GM15510 (cell line): ENCODE measurements around the gene PAPSS2.

Experiments used
- POLR2A ChIP-seq: IDR thresholded peaks from 3 replicates; pipeline ENCODE4 v1.6.1; 2011; ENCODE audit warnings: borderline replicate concordance; ENCODE audit not compliant: insufficient read length; ENCODE audit errors: extremely low read depth

The PAPSS2 gene

DNA sequence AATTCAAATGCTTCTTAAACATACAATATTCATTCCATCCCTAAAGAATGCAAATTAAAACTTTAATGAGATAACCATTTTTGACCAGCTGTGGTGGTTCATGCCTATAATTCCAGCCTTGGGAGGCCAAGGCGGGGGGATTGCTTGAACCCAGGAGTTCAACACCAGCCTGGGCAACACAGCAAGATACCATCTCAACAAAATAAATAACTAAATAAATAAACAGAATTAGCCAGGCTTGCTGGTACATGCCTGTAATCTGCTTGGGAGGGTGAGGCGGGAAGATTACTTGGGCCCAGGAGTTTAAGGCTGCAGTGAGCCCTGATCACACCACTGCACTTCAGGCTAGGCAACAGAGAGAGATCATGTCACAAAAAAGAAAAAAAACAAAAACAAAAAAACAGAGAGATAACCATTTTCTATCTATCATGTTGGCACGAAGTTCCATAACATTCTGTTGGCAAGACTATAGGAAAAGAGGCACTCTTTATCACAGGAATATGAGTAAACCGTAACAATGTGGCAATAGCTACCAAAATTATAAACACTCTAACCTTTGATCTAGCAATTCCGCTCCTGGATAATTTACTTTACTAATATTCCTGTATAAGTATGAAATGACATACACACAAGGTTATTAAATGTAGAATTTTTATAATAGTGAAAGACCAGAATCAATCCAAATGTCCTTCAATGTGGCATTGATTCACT, 106.1 kb downstream of the PAPSS2 start:
- no peak for TF ChIP-seq POLR2A

DNA sequence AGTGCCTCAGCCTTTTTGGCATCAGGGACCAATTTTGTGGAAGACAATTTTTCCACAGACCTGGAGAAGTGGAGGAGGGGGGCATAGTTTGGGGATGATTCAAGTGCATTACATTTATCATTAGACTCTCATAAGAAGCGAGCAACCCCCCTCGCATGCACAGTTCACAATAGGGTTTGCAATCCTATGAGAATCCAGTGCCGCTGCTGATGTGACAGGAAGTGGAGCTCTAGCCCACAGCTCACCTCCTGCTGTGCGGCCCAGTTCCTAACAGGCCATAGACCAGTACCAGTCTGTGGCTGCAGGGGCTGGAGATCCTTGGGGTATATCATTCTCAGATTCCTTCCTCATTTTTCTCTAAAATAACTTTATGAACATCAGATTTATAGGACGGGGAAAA, 107.6 kb downstream of the PAPSS2 start:
- TF ChIP-seq POLR2A = no peak

DNA sequence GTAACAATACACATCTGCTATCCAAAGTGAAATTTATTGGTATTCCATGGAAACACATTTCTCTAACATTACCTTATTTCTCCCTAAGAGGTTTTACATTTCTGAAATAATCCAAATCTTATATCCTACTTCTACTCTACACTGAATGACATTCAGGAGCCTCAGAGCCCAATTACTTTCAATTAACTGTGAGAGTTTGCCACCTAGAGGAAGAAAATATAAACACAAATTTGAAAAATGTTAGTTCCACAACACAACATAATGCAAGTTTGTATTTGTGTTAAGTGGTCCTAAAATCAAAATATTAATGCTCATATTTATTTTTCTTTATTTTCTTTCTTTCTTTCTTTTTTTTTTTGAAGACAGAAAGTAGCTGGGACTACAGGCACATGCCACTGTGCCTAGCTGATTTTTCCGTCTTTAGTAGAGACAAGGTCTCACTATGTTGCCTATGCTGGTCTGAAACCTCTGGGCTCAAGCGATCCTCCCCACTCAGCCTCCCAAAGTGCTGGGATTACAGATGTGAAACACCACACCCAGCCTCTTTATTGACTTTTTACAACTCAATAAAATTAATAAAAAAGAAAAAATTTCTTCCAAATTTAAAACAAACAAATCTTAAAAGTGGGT, 112.3 kb downstream of the PAPSS2 start:
- TF ChIP-seq POLR2A = no peak

DNA sequence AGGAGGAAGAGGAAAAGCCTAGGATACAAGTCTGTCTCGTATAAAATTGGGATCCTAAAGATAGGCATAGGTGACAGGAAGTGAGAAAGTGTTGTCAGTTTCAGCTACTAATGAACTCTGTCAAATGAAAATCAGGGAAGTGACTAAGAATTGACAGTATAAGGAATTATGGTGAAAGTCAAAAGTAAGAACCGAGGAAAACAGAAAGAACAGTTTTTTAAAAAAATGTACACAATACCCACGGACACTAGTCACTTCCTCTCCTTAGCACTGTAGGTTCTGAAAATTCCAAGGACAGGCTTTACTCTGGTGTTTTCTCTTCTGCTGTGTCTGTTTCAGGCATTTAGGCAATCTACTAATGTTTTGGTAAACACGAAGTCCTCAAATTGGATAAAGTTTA, 116.1 kb downstream of the PAPSS2 start:
- no peak for TF ChIP-seq POLR2A

DNA sequence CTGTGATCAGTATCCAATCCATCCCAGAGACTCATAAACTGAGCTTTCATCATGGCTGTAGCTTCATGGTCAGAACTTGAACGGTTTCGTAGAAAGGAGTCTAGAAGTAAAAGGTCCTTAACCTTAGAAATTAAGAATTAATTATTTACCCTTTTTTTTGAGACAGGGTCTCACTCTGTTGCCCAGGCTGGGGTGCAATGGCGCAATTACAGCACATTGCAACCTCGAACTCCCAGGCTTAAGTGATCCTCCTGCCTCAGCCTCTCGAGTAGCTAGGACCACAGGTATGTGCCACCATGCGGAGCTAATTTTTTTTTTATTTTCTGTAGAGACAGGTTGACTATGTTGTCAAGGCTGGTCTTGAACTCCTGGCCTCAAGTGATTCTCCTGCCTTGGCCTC, 116.7 kb downstream of the PAPSS2 start:
- TF ChIP-seq POLR2A = no peak

DNA sequence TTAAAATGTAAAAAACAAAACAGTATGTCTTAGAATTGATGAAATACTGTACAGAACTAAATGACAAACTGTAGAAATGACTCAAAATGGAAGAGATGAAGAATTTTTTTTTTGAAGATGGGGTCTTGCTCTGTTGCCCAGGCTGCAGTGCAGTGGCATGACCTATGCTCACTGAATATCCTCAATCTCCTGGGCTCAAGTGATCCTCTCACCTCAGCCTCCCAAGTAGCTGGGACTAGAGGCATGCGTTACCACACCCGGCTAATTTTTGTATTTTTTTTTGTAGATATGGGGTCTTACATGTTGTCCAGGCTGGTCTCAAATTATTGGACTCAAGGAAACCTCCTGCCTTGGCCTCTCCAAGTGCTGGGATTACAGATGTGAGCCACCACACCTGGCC, 121.9 kb downstream of the PAPSS2 start:
- TF ChIP-seq POLR2A = no peak

DNA sequence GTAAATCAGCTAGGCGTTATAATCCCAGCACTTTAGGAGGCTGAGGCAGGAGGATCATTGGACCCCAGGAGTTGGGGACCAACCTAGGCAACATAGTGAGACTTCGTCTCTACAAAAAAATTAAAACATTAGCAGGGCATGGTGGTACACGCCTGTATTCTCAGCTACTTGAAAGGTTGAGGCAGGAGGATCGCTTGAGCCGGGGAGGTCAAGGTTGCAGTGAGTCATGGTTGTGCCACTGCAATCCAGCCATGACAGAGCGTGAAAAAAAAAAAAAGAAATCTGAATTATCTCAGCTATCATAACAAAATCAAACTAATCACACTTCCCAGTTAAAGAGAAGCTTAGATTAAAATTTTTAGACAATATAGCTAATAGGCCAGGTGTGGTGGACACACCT, 123.0 kb downstream of the PAPSS2 start:
- TF ChIP-seq POLR2A = no peak

DNA sequence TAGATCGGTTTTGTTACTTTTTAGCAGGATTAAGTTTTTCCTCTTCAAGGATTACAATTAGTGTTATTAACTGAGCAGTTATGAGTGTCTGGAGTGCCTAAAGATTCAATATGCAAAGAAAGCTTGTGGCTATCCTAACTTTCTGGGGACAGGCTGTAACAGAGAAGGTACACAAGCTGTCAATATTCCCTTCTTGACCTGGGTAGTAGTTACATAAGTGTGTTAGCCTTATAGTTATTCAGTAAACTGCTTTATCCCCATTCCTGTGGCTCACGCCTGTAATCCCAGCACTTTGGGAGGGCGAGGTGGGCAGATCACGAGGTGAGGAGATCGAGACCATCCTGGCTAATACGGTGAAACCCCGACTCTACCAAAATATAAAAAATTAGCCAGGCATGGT, 126.7 kb downstream of the PAPSS2 start:
- TF ChIP-seq POLR2A = no peak

DNA sequence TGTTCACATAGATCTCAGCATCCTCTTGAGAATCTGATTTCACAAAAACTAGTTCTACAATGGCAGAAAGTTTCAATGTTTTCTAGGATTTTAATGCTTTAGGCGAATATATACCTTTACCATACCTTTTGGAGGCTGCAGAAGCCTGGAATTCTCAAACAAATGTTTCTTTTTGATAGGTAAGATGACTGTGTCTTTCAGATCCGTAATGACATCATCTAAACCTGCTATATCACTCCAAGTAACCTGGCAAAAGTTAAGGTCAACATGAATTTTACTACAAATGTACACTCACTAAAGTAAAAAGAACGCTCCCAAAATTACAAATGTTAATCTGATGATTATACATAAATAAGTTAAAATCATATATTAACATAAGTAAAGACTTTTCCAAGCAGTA, 130.5 kb downstream of the PAPSS2 start:
- no peak for TF ChIP-seq POLR2A

DNA sequence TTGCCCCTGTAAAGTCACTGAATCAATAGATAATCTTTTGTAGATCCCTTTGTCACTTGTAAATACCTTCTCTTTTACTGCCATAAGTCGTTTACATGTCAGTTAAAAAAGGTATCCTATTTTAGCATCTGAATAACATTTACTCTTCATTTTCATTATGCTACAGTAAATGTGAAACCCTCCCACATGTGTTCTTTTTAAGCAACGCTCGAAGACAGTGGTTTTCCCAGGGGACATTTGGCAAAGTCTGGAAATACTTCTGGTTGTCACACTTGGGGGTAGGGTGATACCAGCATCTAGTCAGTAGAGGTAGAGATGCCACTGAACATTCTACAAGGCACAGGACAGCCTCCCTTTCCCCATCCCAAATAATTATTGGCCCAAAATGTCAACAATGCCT, 134.6 kb downstream of the PAPSS2 start:
- no peak for TF ChIP-seq POLR2A
